EL (cell line): Measurements from ENCODE around the gene FREM2.
A peak's percentile ranks its signal among the peaks of the same experiment; 100 is the strongest.

Source experiments
- DNase-seq: peaks from one replicate; pipeline ENCODE4 v3.0.0-alpha.2; 2016

Gene FREM2

GRCh38 chr13:38830442-38831045 lies 143.7 kb downstream of the FREM2 start:
- no peak for DNase-seq

GRCh38 chr13:38844581-38844980 lies 157.7 kb downstream of the FREM2 start:
- DNase-seq = no peak

- DNase-seq = no peak
Observed at GRCh38 chr13:38848360-38848759, 161.5 kb downstream of the FREM2 start.

- peak; percentile 16 for DNase-seq
Observed at GRCh38 chr13:38849315-38849714, 162.4 kb downstream of the FREM2 start.

- no peak for DNase-seq
Observed at GRCh38 chr13:38850868-38851626, 164.2 kb downstream of the FREM2 start.

GRCh38 chr13:38854226-38854625 lies 167.3 kb downstream of the FREM2 start:
- DNase-seq = no peak

GRCh38 chr13:38856065-38856464 lies 169.2 kb downstream of the FREM2 start:
- no peak for DNase-seq

GRCh38 chr13:38862443-38862842 lies 175.6 kb downstream of the FREM2 start:
- no peak for DNase-seq

- DNase-seq = no peak
Observed at GRCh38 chr13:38863536-38863935, 176.7 kb downstream of the FREM2 start.

- peak; percentile 2 for DNase-seq
Observed at GRCh38 chr13:38866649-38867048, 179.8 kb downstream of the FREM2 start.

GRCh38 chr13:38868399-38868798 lies 181.5 kb downstream of the FREM2 start:
- DNase-seq = no peak

GRCh38 chr13:38868870-38869269 lies 182.0 kb downstream of the FREM2 start:
- DNase-seq = no peak

- DNase-seq = no peak
Observed at GRCh38 chr13:38871275-38871674, 184.4 kb downstream of the FREM2 start.

- peak; percentile 26 for DNase-seq
Observed at GRCh38 chr13:38872693-38873092, 185.8 kb downstream of the FREM2 start.

GRCh38 chr13:38875186-38875875 lies 188.5 kb downstream of the FREM2 start:
- DNase-seq = no peak

- DNase-seq = no peak
Observed at GRCh38 chr13:38879278-38879677, 192.4 kb downstream of the FREM2 start.

GRCh38 chr13:38879786-38880185 lies 192.9 kb downstream of the FREM2 start:
- DNase-seq = no peak

- no peak for DNase-seq
Observed at GRCh38 chr13:38880397-38880796, 193.5 kb downstream of the FREM2 start.

- no peak for DNase-seq
Observed at GRCh38 chr13:38883783-38884182, 196.9 kb downstream of the FREM2 start.

GRCh38 chr13:38888309-38888708 lies 201.4 kb downstream of the FREM2 start:
- peak; percentile 39 for DNase-seq

- DNase-seq = no peak
Observed at GRCh38 chr13:38895075-38895474, 208.2 kb downstream of the FREM2 start.

- no peak for DNase-seq
Observed at GRCh38 chr13:38897521-38897920, 210.6 kb downstream of the FREM2 start.

GRCh38 chr13:38898481-38898880 lies 211.6 kb downstream of the FREM2 start:
- no peak for DNase-seq

GRCh38 chr13:38899571-38899970 lies 212.7 kb downstream of the FREM2 start:
- no peak for DNase-seq
